ENCODE results near the gene PIP5KL1. TPM values are rescaled to one million over a fixed set of nuclear protein-coding genes. Genes with fewer than 3 reads are reported as not detected.

Gene PIP5KL1
- polyA plus RNA-seq, 1 donor: 1.4 TPM

DNA sequence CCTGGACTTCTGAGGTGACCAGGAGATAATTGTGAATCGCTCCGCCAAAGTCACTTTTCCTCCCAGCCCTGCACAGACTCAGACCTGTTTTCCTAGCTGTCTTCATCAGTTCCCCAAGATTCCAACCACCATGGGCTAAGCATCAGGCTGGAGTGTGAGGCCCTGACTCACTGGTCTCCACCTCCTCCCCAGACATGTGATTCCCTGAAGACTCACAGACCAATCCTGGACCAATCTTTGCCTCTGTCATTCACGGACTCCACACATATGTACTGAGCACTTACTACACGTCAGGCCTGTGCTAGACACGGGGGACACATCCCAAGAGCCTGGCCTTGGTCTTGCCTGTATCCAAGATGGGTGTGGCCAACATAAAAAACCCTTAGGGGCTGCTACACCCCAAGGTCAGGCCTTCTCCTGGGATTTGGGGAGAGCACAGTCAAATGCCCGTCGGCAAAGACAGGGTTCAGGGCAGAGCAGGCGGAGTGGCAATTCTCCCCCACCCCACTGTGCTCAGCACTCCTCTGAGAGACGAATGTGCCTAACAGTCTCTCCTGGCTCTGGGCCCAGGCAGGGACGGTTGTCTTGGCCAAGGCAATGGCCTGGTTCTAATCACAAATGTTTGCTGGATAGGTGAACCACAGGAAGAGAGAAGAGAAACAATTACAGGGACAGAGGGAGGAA, 38.3 kb upstream of the PIP5KL1 start:
- no peak for DNase-seq

DNA sequence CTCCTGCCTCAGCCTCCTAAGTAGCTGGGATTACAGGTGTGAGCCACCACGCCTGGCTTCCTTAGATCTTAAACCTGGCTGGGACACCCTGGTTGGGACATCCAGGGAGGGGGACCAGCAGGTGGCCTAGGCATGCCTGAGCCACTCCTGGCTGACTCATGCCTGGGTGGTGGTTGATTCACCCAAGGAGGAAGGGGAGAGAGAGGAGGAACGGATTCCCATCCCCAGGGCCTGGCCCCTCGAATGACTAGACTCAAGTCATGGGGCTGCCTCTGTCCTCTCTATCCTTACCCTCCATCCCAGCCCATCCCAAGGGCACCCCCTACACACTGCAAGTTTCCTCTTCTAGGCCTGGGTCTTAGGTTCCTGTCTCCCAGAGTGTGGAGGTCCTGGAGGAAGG, 37.5 kb upstream of the PIP5KL1 start:
- no peak for DNase-seq

- DNase-seq: no peak
Measured at GRCh38 chr9:127967151-127967809, 36.7 kb upstream of the PIP5KL1 start.

GRCh38 chr9:127966416-127967150, 36.0 kb upstream of the PIP5KL1 start:
- DNase-seq: no peak

- DNase-seq: no peak
Measured at GRCh38 chr9:127965953-127966352, 35.4 kb upstream of the PIP5KL1 start.

DNA sequence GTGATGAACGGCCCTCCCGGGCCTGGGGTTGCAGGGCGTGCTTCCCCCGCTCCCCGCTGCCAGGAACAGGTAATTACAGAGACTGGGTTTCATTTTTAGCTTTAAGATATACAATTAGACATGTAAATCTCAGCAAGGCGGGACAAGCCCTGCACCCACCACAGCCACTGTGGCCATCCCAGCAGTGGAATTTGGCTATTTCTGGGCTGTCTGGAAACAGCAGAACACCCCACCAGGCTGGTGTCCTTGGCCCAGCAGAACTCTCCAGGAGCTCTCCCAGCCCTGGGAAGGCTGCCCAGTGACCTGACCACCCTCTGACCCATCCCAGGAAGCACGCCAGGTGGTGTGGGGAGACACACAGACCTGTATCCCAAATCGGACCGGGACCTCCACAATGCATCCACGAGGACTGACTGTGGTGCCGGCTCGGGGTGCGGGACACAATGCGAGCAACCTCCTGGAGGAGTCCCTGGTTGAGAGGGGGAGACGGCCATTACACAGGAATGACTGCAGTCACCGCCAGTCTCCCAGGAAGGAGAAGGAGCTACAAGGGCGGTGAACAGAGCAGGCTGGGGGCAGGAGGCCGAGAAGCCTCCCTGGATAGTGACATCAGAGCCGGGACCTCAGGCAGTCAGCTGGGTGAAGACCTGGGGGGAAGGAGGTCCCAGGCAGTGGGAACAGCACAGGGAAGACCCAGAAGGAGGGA, 32.9 kb upstream of the PIP5KL1 start:
- DNase-seq: no peak

DNA sequence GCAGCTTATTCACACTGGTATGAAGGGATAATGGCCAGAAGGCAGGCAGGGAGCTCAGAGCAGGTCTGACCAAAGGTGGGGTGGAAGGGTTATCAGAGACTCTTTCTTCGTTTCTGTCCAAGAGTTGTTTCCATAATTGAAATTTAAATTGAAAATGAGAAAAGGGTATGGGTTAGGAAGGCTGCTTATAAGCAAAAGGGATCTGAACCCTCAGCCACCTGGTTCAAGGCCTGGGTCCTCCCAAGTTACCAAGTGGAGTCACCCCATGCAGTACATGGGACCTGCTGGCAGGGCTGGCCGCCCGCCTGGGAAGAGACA, 32.4 kb upstream of the PIP5KL1 start:
- DNase-seq: no peak

DNA sequence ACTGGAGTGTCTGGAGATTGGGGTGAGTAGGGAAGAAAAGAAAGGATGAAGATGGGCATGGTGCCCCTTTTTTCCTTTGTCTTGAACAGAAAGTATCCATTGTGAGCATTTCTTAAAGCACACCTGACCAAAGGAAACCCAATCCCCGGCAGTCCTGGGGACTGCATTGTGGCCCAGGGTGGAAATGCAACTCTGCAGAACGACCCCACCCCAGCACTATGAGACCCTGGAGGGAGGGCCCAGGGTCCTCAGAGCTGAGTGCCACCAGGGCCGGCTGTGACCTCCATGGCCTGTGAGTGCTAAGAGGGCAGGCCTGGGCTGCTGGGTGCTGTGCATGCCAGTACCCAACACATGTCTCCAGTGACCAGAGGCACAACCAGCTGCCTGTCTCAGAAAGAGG, 31.7 kb upstream of the PIP5KL1 start:
- DNase-seq: no peak

DNA sequence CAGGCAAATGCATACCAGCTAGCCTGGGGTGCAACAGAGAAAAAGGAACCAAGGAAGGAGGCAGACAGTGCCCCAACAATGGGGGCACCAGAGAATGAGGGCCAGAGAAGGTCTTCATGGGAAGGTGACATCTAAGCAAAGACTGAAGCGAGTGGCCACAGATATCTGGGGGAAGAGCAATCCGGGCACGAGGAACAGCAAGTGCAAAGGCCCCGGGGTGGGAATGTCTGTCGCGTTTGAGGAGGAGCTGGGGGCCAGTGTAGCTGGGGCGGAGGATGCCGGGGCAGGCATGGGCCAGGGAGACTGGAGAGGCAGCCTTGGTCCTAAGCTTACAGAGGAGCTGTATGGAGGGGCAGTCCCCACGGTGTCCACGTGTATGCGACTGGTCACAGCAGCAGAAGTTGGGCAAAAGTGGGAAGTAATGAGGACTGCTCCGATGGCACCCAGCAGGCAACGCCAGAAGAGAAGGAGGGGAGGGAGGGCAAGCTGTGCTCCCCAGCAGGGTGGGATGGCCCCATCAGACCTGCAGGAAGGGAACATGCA, 31.1 kb upstream of the PIP5KL1 start:
- DNase-seq: no peak

DNA sequence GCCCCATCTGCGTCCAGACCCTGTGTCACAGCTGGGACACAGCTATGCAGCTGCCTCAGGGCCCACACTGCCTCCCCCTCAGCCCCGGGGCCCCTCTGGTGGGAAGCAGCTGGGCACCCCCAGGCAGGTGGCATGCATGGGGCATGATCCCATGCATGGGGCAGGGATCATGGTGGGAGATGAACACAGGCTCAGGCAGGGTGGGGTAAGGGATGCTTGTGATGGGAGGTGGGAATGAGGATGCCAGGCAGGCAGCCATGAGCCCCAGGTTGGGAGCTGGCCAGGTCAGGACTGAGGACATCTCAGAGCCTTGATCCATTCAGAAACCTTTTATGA, 30.5 kb upstream of the PIP5KL1 start:
- DNase-seq: no peak

- DNase-seq: no peak
Measured at GRCh38 chr9:127960410-127961154, 30.0 kb upstream of the PIP5KL1 start.

- no peak for DNase-seq
Measured at GRCh38 chr9:127959841-127960409, 29.3 kb upstream of the PIP5KL1 start.

DNA sequence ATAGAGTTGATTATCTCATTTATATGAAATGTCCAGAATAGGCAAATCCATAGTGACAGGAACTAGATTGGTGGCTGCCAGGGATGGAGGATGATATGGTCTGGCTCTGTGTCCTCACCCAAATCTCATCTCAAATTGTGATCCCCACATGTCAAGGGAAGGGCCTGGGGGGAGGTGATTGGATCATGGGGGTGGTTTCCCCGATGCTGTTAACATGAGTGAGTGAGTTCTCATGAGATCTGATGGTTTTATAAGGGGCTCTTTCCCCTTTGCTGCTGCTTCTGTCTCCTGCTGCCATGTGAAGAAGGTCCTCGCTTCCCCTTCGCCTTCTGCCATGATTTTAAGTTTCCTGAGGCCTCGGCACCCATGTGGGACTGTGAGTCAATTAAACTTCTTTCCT, 28.8 kb upstream of the PIP5KL1 start:
- no peak for DNase-seq

DNA sequence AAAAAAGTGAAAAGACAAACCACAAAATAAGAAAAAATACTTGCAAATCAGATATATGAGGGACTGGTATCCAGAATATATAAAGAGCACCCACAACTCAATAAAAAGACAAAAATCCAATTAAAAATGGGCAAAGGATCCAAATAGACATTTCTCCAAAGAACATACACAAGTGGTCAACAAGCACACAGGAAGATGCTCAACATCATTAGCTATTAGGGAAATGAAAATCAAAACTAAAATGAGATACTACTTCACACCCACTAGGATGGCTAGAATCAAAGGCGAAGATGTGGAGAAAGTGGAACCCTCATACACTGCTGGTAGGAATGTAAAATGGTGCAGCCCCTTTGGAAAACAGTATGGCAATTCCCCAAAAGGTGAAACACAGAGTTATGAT, 28.2 kb upstream of the PIP5KL1 start:
- DNase-seq: no peak

GRCh38 chr9:127955294-127956015, 24.9 kb upstream of the PIP5KL1 start:
- no peak for DNase-seq

- no peak for DNase-seq
Measured at GRCh38 chr9:127954831-127955293, 24.3 kb upstream of the PIP5KL1 start.

DNA sequence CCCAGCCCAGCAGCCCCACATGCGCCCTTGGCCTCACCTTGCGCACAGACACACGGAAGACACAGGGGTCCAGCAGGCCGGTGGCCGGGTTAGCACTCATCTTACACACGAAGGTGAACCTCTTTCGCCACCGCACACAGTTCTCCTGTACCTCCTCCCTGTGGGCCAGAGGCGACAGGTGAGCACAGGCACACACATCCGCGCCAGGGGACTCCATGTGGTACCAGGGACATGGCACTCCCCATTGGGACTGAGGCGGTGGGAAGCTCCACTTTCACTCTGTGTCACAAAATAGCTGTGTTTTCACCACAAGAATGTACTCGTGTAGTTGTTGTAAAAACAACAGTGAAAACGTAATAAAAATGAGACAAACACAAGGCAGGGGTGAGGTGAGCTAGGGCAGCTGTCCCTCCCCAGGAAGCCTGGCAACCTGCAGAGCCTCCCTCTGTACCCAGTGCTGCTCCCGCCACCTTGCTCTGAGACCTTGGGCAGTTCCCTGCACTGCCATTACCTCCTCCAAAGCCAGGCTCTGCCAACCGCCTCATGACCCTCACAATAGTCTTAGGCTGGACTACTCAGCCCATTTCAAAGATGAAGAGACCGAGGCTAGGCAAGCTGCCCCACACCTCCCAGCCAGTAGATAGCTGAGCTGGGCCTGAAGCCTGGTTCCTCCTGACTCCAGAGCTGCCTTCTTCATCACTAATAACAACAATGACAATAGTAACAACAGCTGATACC, 23.4 kb upstream of the PIP5KL1 start:
- DNase-seq: no peak

- no peak for DNase-seq
Measured at GRCh38 chr9:127953154-127953553, 22.6 kb upstream of the PIP5KL1 start.

DNA sequence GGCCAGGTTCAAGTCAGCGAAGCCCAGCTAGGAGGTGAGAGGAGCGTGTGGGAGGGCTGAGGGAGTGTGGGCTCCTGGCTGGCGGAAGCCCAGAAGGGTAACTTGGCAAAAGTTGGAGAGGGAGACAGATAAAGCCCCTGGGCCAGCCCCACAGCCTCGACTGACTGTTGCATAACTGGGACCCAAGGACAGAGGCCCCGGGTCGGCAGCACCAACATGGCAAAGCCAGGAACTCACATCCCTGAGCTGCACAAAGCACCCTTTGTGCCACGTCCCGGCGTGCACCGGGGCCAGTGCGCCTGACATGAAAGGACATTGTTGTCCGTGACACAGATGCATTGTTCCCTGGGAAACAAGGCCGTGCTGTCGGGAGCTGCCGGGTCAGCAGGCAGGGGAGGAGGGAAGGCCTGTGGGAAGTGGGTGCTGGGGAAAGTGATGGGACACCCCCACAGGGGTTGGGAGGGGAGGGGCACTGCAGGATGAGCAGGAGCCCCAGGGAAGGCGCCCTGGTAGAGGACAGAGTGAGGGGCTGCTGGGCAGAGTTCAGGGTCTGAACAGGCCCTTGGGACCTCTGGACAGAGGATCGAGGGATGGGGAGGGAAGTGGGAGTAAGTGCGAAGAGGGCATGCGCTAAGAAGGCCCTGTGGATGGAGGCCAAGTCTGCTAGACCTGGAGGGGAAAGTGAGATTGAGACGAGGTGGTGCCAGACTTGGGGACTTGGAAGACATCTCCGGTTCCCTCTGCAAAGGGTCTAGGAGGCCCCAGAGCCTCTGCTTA, 20.1 kb upstream of the PIP5KL1 start:
- no peak for DNase-seq
